SK-N-SH (cell line): ENCODE data around the gene RAPGEF6. TPM values are rescaled to one million over a fixed set of nuclear protein-coding genes. Genes with fewer than 3 reads are reported as not detected.

Experiments used
- CTCF ChIA-PET: fragments of 300-600, 350-600 bp; formaldehyde crosslinking; extraction: SDS; loops from one replicate; lab custom pipeline; 2021; lab: Yijun Ruan, JAX
- POLR2A ChIA-PET: fragments of 350-600 bp; sonication (Branson Sonifier 250); formaldehyde crosslinking; extraction: SDS; loops from one replicate; lab custom pipeline; 2020; ENCODE audit warnings: antibody characterized with exemption, inconsistent platforms; lab: Yijun Ruan, JAX
- DNase-seq: peaks from one replicate; pipeline ENCODE4 v3.0.0; 2012
- H2AFZ ChIP-seq: fragments of 200-600 bp; sonication (generic); 2 replicates; pipeline ENCODE4 v1.8.1; 2016; ENCODE audit warnings: antibody characterized with exemption, mild to moderate bottlenecking, low read depth
- H3F3A ChIP-seq: fragments of 200-600 bp; sonication (generic); replicated peaks from 2 replicates; pipeline ENCODE3; 2016; ENCODE audit warnings: antibody characterized with exemption, mild to moderate bottlenecking; ENCODE audit not compliant: insufficient read depth
- H3K27ac ChIP-seq, 2 experiments: fragments of 200-500 bp in 1 of 2; fragments of 200-600 bp in 1 of 2; sonication (Bioruptor generic) in 1 of 2; sonication (generic), shearing (Covaris generic) in 1 of 2; 2 replicates each; pipeline versions ENCODE4 v1.5.1 to v1.6.1; 2014 to 2016; ENCODE audit warnings: low read depth in 2 of 2, inconsistent platforms in 1 of 2, low read length in 1 of 2, mild to moderate bottlenecking in 1 of 2, mixed read lengths in 1 of 2
- H3K27me3 ChIP-seq: fragments of 200-600 bp; sonication (generic), shearing (Covaris generic); 2 replicates; pipeline ENCODE4 v1.6.1; 2016; ENCODE audit warnings: mixed run types; ENCODE audit not compliant: insufficient read depth
- H3K36me3 ChIP-seq, 2 experiments: fragments of 200-500 bp in 1 of 2; fragments of 200-600 bp in 1 of 2; sonication (Bioruptor generic) in 1 of 2; sonication (generic) in 1 of 2; replicated peaks in 1 of 2; 2 replicates each; pipeline versions ENCODE3 to v1.5.1; 2014 to 2016; ENCODE audit warnings: low read length in 1 of 2, mild to moderate bottlenecking in 1 of 2; ENCODE audit not compliant: insufficient read depth in 2 of 2, control insufficient read depth in 1 of 2
- H3K4me1 ChIP-seq, 2 experiments: fragments of 200-500 bp in 1 of 2; fragments of 200-600 bp in 1 of 2; sonication (Bioruptor generic) in 1 of 2; sonication (generic), shearing (Covaris generic) in 1 of 2; 2 replicates each; pipeline versions ENCODE4 v1.5.1 to v1.6.1; 2014 to 2016; ENCODE audit warnings: low read depth in 1 of 2, low read length in 1 of 2, mixed run types in 1 of 2; ENCODE audit not compliant: insufficient read depth in 2 of 2, control insufficient read depth in 1 of 2
- H3K4me2 ChIP-seq: fragments of 200-600 bp; sonication (generic), shearing (Covaris generic); 2 replicates; pipeline ENCODE4 v1.6.1; 2017; ENCODE audit warnings: mixed run types
- H3K4me3 ChIP-seq, 2 experiments: fragments of 200-500 bp in 1 of 2; fragments of 200-600 bp in 1 of 2; sonication (Bioruptor generic) in 1 of 2; sonication (generic), shearing (Covaris generic) in 1 of 2; 2 replicates each; pipeline versions ENCODE4 v1.5.1 to v1.8.1; 2014 to 2016; ENCODE audit warnings: low read depth in 2 of 2, inconsistent platforms in 1 of 2, low read length in 1 of 2, mild to moderate bottlenecking in 1 of 2, mixed read lengths in 1 of 2, moderate library complexity in 1 of 2
- H3K79me2 ChIP-seq: fragments of 200-600 bp; sonication (generic); 2 replicates; pipeline ENCODE4 v1.8.1; 2017; ENCODE audit warnings: mild to moderate bottlenecking; ENCODE audit not compliant: insufficient read depth
- H3K9ac ChIP-seq: fragments of 200-600 bp; sonication (generic); 2 replicates; pipeline ENCODE4 v1.6.1; 2017; ENCODE audit warnings: mixed run types
- H3K9me2 ChIP-seq: fragments of 200-600 bp; sonication (generic); 2 replicates; pipeline ENCODE4 v1.6.1; 2017; ENCODE audit warnings: mixed run types
- H3K9me3 ChIP-seq: fragments of 200-600 bp; sonication (generic); 2 replicates; pipeline ENCODE4 v1.6.1; 2017; ENCODE audit warnings: mixed run types, mild to moderate bottlenecking, moderate library complexity
- H4K20me1 ChIP-seq: fragments of 200-600 bp; sonication (generic); 2 replicates; pipeline ENCODE4 v1.6.1; 2017; ENCODE audit warnings: mild to moderate bottlenecking, mixed run types; ENCODE audit not compliant: insufficient read depth
- CHD2 ChIP-seq: fragments of 150-350 bp; IDR thresholded peaks from 2 replicates; pipeline ENCODE4 v1.6.1; 2018; ENCODE audit warnings: low read length; ENCODE audit not compliant: partially characterized antibody
- CTCF ChIP-seq: fragments of 200-600 bp; sonication (generic); IDR thresholded peaks from 2 replicates; pipeline ENCODE4 v1.6.1; 2017; ENCODE audit warnings: antibody characterized with exemption, mild to moderate bottlenecking, moderate library complexity
- EP300 ChIP-seq, 2 experiments: IDR thresholded peaks; 2 replicates each; pipeline versions ENCODE4 v1.4.0 to v1.6.1; 2012; ENCODE audit warnings: borderline replicate concordance in 1 of 2, low read depth in 1 of 2, low read length in 1 of 2
- EZH2phosphoT487 ChIP-seq: fragments of 200-600 bp; sonication (generic); IDR thresholded peaks from 2 replicates; pipeline ENCODE4 v1.6.1; 2017; ENCODE audit warnings: low read depth, mixed run types, mild to moderate bottlenecking, antibody characterized with exemption, moderate library complexity, borderline replicate concordance
- FOSL2 ChIP-seq: IDR thresholded peaks from 2 replicates; pipeline ENCODE4 v1.4.0; 2012; ENCODE audit warnings: low read depth, mild to moderate bottlenecking, moderate library complexity, borderline replicate concordance
- FOXJ3 ChIP-seq: sonication (generic); formaldehyde crosslinking; IDR thresholded peaks from 2 replicates; pipeline ENCODE4 v1.5.1; 2020; ENCODE audit warnings: mild to moderate bottlenecking, missing genetic modification reagents
- IRF3 ChIP-seq: fragments of 150-350 bp; IDR thresholded peaks from 2 replicates; pipeline ENCODE4 v1.6.1; 2016; ENCODE audit warnings: mild to moderate bottlenecking, low read depth, low read length
- JUND ChIP-seq: IDR thresholded peaks from 2 replicates; pipeline ENCODE4 v1.4.0; 2012
- MAX ChIP-seq: IDR thresholded peaks from 2 replicates; pipeline ENCODE4 v1.4.0; 2012; ENCODE audit warnings: low read depth
- MEF2A ChIP-seq: IDR thresholded peaks from 2 replicates; pipeline ENCODE4 v1.4.0; 2012; ENCODE audit warnings: low read depth, borderline replicate concordance
- NRF1 ChIP-seq: IDR thresholded peaks from 2 replicates; pipeline ENCODE4 v1.6.1; 2012; ENCODE audit warnings: low read depth, mild to moderate bottlenecking, low read length
- RCOR1 ChIP-seq: fragments of 150-350 bp; IDR thresholded peaks from 2 replicates; pipeline ENCODE4 v1.6.1; 2017; ENCODE audit warnings: antibody characterized with exemption, low read length
- SIN3A ChIP-seq: IDR thresholded peaks from 2 replicates; pipeline ENCODE4 v1.6.1; 2012; ENCODE audit warnings: low read depth, mild to moderate bottlenecking, low read length, moderate library complexity, borderline replicate concordance
- TCF12 ChIP-seq: IDR thresholded peaks from 2 replicates; pipeline ENCODE4 v1.4.0; 2012
- ZBTB33 ChIP-seq: IDR thresholded peaks from 2 replicates; pipeline ENCODE4 v1.4.0; 2012; ENCODE audit warnings: low read depth, borderline replicate concordance
- WGBS: methylation state at CpG from one replicate; pipeline ENCODE4 v1.1.6; 2017; ENCODE audit warnings: low lambda C conversion rate; 5-methylcytosine and 5-hydroxymethylcytosine counted together
- polyA plus RNA-seq, 3 experiments: library from polyadenylated mRNA; depleted of rRNA; stranded (reverse); fragments of >200 nt; gene quantifications; 2 replicates each; pipeline ENCODE4 v1.2.3, GENCODE V29; 2012

RAPGEF6 gene
- polyA plus RNA-seq, 1 of the 3 experiments (the other 2 are of a cell fraction) = 2.9 TPM

- no peak overlapping the region for H3K4me3 ChIP-seq
- DNase-seq = no peak
- H4K20me1 ChIP-seq = no peaks in the 10 kb centered on the region
- no peaks in the 10 kb centered on the region for H3K9me2 ChIP-seq
- no peak for TF ChIP-seq RCOR1
- no peak for TF ChIP-seq TCF12
- no peak for TF ChIP-seq FOXJ3 (CRISPR knock-in tag)
- TF ChIP-seq CHD2 = no peak
- TF ChIP-seq NRF1 = no peak
- no peak for TF ChIP-seq SIN3A
- no peak for TF ChIP-seq FOSL2
- TF ChIP-seq MAX = no peak
- TF ChIP-seq JUND = no peak
- no peak for TF ChIP-seq MEF2A
- TF ChIP-seq EZH2phosphoT487 = no peak
- no peak for TF ChIP-seq EP300 (IDR thresholded peaks at IDR 0.05; ENCODE audit: borderline replicate concordance in 1 of 2, low read depth in 1 of 2, low read length in 1 of 2)
- TF ChIP-seq CTCF = no peak
- TF ChIP-seq IRF3 = no peak
- no peak for TF ChIP-seq ZBTB33
- POLR2A ChIA-PET = no interaction called here
- no peak overlapping the region for H3K4me2 ChIP-seq
- peaks cover 20% of the 10 kb centered on the region for H3F3A ChIP-seq
- H3K36me3 ChIP-seq = peaks cover 0 to 4% of the 10 kb centered on the region in 2 experiments
- H3K79me2 ChIP-seq = no peaks in the 10 kb centered on the region
- H3K27me3 ChIP-seq = no peaks in the 10 kb centered on the region
- H3K4me1 ChIP-seq = peaks cover 5 to 29% of the 10 kb centered on the region in 2 experiments
- no peaks in the 10 kb centered on the region for H3K9me3 ChIP-seq
- no peak overlapping the region for H2AFZ ChIP-seq
- CTCF ChIA-PET = no interaction called here
- WGBS = 82% methylated on average over 3 of the region's 3 CpGs
- no peak overlapping the region for H3K9ac ChIP-seq
- no peak overlapping the region for H3K27ac ChIP-seq
Measured at GRCh38 chr5:131538177-131538593, 96.8 kb downstream of the RAPGEF6 start.
